ENCODE measurements around the gene NPAS3. TPM values are rescaled to one million over a fixed set of nuclear protein-coding genes. Genes with fewer than 3 reads are reported as not detected.

NPAS3 gene
- total RNA-seq, 2 donors from 2014 or later, result 0.33 to 0.78 TPM

DNA sequence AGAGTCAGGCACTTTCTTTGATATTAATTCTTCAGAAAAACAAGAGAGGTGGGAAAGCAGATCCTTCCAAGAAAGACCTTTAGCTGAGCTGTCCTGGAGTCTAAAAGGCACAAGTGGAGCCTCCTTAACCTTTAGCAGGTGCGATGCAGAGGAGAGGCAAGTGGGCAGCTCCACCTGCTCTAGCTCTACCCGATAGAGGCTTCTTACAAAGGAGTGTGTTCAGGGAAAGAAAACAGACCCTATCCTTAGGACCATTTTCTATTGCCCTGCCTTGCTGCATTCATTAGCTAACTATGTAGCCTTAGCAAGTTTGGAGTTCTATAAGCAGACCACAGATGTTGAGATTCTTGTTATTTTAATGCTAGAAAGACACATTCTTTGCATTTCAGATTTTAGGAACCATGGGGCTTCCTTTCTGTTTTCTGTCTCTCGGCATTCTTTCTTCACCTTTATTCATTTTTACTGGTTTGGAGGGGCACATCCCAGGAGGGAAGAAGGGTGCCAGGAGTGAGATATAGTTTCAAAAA lies 797.7 kb downstream of the NPAS3 start:
- Histone ChIP-seq H3K27ac (no peak overlapping the region), H3K4me3 (no peak overlapping the region), H3K9me3 (no peaks in the 10 kb centered on the region), H3K4me1 (no peaks in the 10 kb centered on the region), H3K27me3 (no peaks in the 10 kb centered on the region), H3K36me3 (replicated peaks in 1 of 2; ENCODE audit: insufficient read depth in 1 of 2, low read depth in 2 of 2) (no peaks in the 10 kb centered on the region)
- intact Hi-C loops (cut with DNase I), result no loop called here
- DNase-seq, result no peak
- 82 to 85% methylated on average over 3 of the region's 3 CpGs for WGBS, 2 donors
- no peak for ATAC-seq
- TF ChIP-seq, protein P1, sequence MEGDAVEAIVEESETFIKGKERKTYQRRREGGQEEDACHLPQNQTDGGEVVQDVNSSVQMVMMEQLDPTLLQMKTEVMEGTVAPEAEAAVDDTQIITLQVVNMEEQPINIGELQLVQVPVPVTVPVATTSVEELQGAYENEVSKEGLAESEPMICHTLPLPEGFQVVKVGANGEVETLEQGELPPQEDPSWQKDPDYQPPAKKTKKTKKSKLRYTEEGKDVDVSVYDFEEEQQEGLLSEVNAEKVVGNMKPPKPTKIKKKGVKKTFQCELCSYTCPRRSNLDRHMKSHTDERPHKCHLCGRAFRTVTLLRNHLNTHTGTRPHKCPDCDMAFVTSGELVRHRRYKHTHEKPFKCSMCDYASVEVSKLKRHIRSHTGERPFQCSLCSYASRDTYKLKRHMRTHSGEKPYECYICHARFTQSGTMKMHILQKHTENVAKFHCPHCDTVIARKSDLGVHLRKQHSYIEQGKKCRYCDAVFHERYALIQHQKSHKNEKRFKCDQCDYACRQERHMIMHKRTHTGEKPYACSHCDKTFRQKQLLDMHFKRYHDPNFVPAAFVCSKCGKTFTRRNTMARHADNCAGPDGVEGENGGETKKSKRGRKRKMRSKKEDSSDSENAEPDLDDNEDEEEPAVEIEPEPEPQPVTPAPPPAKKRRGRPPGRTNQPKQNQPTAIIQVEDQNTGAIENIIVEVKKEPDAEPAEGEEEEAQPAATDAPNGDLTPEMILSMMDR (IDR thresholded peaks at IDR 0.05), result no peak
- no peak for TF ChIP-seq POLR2A (IDR thresholded peaks at IDR 0.05)

DNA sequence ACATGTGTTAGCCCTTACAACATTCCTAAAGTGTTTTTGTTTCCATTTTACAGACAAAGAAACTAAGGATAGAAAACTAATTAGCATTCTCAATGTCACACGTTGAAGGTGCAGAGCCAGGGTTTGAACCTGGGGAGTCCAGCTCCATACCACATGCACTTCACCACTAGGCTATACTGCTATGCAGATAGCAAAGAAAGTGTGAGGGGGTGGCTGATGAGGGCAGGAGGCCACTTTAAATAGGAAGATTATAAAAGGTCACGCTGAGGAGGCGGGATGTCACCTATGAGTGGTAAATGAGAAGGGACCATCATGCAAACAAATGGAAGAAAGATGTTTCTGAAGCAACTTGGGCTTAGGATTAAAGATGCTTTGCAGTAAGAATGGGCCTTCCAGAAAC lies 798.3 kb downstream of the NPAS3 start:
- ATAC-seq (no peak), DNase-seq (no peak)
- intact Hi-C loops (cut with DNase I), result no loop called here
- Histone ChIP-seq H3K4me1 (no peaks in the 10 kb centered on the region), H3K27me3 (no peaks in the 10 kb centered on the region), H3K9me3 (no peaks in the 10 kb centered on the region), H3K4me3 (no peak overlapping the region), H3K27ac (no peak overlapping the region), H3K36me3 (replicated peaks in 1 of 2; ENCODE audit: insufficient read depth in 1 of 2, low read depth in 2 of 2) (no peaks in the 10 kb centered on the region)
- TF ChIP-seq, protein P1 (IDR thresholded peaks at IDR 0.05), result no peak
- no peak for TF ChIP-seq POLR2A (IDR thresholded peaks at IDR 0.05)
- 84 to 99% methylated on average over 3 of the region's 3 CpGs for WGBS, 2 donors

DNA sequence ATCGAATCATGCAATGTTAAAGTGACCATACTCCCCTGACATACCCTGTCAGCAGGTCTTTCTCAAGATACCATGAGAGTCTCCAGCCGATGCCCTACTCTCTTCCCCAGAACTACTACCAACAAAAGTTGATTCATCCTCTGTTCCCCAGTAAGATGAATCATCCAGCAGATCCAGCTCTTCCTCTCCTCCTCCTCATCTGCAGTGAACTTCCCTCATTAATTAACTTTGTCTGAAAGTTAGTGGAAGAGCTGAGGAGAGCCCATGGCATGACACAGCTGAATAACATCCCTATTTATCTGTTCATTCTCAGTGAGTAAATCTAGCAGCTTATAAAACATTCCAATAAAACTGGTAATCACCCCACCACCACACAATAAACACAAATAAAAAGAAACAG lies 798.8 kb downstream of the NPAS3 start:
- Histone ChIP-seq H3K36me3 (replicated peaks in 1 of 2; ENCODE audit: insufficient read depth in 1 of 2, low read depth in 2 of 2) (no peaks in the 10 kb centered on the region), H3K4me1 (no peaks in the 10 kb centered on the region), H3K27me3 (no peaks in the 10 kb centered on the region), H3K4me3 (no peak overlapping the region), H3K27ac (no peak overlapping the region), H3K9me3 (no peaks in the 10 kb centered on the region)
- WGBS, 2 donors, result 81 to 91% methylated on average over 2 of the region's 2 CpGs
- no peak for ATAC-seq
- intact Hi-C loops (cut with DNase I), result no loop called here
- no peak for DNase-seq
- no peak for TF ChIP-seq POLR2A (IDR thresholded peaks at IDR 0.05)
- TF ChIP-seq, protein P1 (IDR thresholded peaks at IDR 0.05), result no peak

DNA sequence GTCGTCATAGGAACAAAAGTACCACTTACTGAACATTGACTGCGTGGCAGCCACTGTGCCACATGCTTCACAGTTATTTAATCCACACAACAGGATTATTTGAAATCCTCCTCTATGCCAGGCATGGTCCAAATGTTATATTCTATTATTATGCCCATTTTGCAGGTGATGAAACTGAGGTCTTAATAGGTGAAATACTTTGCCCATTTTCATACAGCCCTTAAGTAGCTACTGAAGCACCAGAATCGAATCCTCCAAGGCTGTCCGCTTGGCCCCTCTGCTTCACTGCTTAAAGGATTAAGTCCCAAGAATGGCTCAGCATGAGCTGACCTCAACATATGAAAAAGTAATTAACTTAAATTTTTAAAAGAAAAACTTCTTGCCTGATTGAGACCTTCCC lies 799.4 kb downstream of the NPAS3 start:
- Histone ChIP-seq H3K27ac (no peak overlapping the region), H3K9me3 (no peaks in the 10 kb centered on the region), H3K4me3 (no peak overlapping the region), H3K27me3 (no peaks in the 10 kb centered on the region), H3K36me3 (replicated peaks in 1 of 2; ENCODE audit: insufficient read depth in 1 of 2, low read depth in 2 of 2) (no peaks in the 10 kb centered on the region), H3K4me1 (no peaks in the 10 kb centered on the region)
- ATAC-seq (no peak), DNase-seq (no peak)
- no peak for TF ChIP-seq POLR2A (IDR thresholded peaks at IDR 0.05)
- TF ChIP-seq, protein P1 (IDR thresholded peaks at IDR 0.05), result no peak
- WGBS, 2 donors, result 88% methylated on average over 4 of the region's 4 CpGs
- intact Hi-C loops (cut with DNase I), result no loop called here

DNA sequence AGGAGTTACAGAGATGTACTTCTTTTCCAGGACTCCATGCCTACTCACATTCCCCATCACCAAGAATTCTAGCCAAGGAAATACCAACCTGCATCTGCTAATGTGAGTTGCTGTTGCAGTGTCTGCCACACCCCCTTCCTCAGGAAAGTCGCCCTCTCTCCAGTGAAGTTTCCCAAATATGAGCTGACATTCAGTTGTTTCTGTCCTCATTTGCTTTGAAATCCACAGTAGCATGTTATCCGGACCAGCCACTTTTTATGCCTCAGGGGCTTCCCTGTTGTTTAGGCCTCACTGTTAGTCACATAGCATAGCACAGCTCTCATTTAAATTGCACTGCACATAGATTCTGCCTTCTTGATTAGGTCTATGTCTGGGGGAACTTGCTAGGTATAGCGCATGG lies 799.8 kb downstream of the NPAS3 start:
- no peak for ATAC-seq
- no peak overlapping the region for H3K4me3 ChIP-seq
- no peaks in the 10 kb centered on the region for H3K4me1 ChIP-seq
- H3K9me3 ChIP-seq, result no peaks in the 10 kb centered on the region
- H3K36me3 ChIP-seq (replicated peaks in 1 of 2; ENCODE audit: insufficient read depth in 1 of 2, low read depth in 2 of 2), result no peaks in the 10 kb centered on the region
- H3K27me3 ChIP-seq, result no peaks in the 10 kb centered on the region
- no peak for DNase-seq
- intact Hi-C loops (cut with DNase I), result no loop called here
- WGBS, 2 donors, result 81 to 83% methylated on average over 3 of the region's 3 CpGs
- no peak for TF ChIP-seq POLR2A (IDR thresholded peaks at IDR 0.05)
- TF ChIP-seq, protein P1 (IDR thresholded peaks at IDR 0.05), result no peak
- no peak overlapping the region for H3K27ac ChIP-seq
